B cell (primary cell): ENCODE measurements around the gene NELL1.

Experiments used
- EZH2 ChIP-seq: IDR thresholded peaks from 2 replicates; pipeline ENCODE4 v1.6.1; 2012; ENCODE audit warnings: borderline replicate concordance, low read depth, mild to moderate bottlenecking, moderate library complexity, low read length; ENCODE audit not compliant: insufficient read depth, poor library complexity, severe bottlenecking
- TF ChIP-seq, protein P1 (sequence below): fragments of 200-600 bp; IDR thresholded peaks from one replicate; pipeline ENCODE4 v1.8.0; 2022; ENCODE audit warnings: antibody characterized with exemption, mild to moderate bottlenecking

DNA sequence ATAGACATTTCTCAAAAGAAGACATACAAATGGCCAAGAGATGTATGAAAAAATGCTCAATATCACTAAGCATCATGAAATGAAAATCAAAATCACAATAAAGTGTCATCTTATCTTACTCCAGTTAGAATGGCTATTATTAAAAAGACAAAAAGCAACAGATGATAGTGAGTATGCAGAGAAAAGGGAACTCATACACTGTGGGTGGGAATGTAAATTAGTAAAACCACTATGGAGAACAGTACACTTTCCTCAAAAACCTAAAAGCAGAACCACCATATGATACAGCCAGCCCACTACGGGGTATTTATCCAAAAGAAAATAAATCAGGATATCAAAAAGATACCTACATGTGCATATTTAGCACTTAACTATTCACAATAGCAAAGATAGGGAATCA lies 823.5 kb downstream of the NELL1 start:
- TF ChIP-seq, protein P1, sequence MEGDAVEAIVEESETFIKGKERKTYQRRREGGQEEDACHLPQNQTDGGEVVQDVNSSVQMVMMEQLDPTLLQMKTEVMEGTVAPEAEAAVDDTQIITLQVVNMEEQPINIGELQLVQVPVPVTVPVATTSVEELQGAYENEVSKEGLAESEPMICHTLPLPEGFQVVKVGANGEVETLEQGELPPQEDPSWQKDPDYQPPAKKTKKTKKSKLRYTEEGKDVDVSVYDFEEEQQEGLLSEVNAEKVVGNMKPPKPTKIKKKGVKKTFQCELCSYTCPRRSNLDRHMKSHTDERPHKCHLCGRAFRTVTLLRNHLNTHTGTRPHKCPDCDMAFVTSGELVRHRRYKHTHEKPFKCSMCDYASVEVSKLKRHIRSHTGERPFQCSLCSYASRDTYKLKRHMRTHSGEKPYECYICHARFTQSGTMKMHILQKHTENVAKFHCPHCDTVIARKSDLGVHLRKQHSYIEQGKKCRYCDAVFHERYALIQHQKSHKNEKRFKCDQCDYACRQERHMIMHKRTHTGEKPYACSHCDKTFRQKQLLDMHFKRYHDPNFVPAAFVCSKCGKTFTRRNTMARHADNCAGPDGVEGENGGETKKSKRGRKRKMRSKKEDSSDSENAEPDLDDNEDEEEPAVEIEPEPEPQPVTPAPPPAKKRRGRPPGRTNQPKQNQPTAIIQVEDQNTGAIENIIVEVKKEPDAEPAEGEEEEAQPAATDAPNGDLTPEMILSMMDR: no peak
- no peak for TF ChIP-seq EZH2
